ENCODE measurements around the gene PPP2R2D. TPM values are rescaled to one million over a fixed set of nuclear protein-coding genes. Genes with fewer than 3 reads are reported as not detected.
A peak's percentile ranks its signal among the peaks of the same experiment; 100 is the strongest.

Gene PPP2R2D
- total RNA-seq, 8 experiments from 2014 or later: 21.9 to 32.4 (median 30.7) TPM

- ATAC-seq (replicated peaks in 6 of 8): no peak
- WGBS, 10 experiments: 87 to 100% (median 100%) methylated on average over 1 to 6 of the region's 13 CpGs; no CpG with 5 or more reads in 3 of the 10 experiments
Observed at GRCh38 chr10:131931981-131932380, 31.2 kb downstream of the PPP2R2D start.

GRCh38 chr10:131933016-131933695 lies 32.3 kb downstream of the PPP2R2D start:
- Histone ChIP-seq H3K4me1 (replicated peaks in 1 of 2) (peaks cover 6 to 17% of the 10 kb centered on the region in 2 donors), H3K4me3 (no peak overlapping the region), H3K27ac (no peak overlapping the region)
- peak in 3 of 8 experiments; percentile 13 to 52 (median 38) for ATAC-seq (replicated peaks in 6 of 8)
- in situ Hi-C loops (cut with MboI; ENCODE audit: low pct_unique_long_range_greater_than_20kb in 2 of 9, low sequenced_read_pairs in 9 of 9, unreplicated experiment in 9 of 9): no loop called here
- 82 to 100% (median 92%) methylated on average over 1 to 16 of the region's 18 CpGs; no CpG with 5 or more reads in 1 of the 10 experiments for WGBS, 10 experiments

More at GRCh38 chr10:131931981-131932380, 31.2 kb downstream of the PPP2R2D start:
- Histone ChIP-seq H3K4me3 (no peak overlapping the region), H3K27ac (no peak overlapping the region), H3K4me1 (replicated peaks in 1 of 2) (peaks cover 6 to 18% of the 10 kb centered on the region in 2 donors)
- in situ Hi-C loops (cut with MboI; ENCODE audit: low pct_unique_long_range_greater_than_20kb in 2 of 9, low sequenced_read_pairs in 9 of 9, unreplicated experiment in 9 of 9): no loop called here

- peak in 3 of 8 experiments; percentile 32 to 57 (median 49) for ATAC-seq (replicated peaks in 6 of 8)
- Histone ChIP-seq H3K27ac (no peak overlapping the region), H3K4me3 (no peak overlapping the region), H3K4me1 (replicated peaks in 1 of 2) (peaks cover 3 to 12% of the 10 kb centered on the region in 2 donors)
- WGBS, 10 experiments: 84 to 100% (median 100%) methylated on average over 1 to 2 of the region's 2 CpGs; no CpG with 5 or more reads in 5 of the 10 experiments
- in situ Hi-C loops (cut with MboI; ENCODE audit: low pct_unique_long_range_greater_than_20kb in 2 of 9, low sequenced_read_pairs in 9 of 9, unreplicated experiment in 9 of 9): no loop called here
Observed at GRCh38 chr10:131933696-131934086, 32.9 kb downstream of the PPP2R2D start.

- WGBS, 10 experiments: 60 to 96% (median 87%) methylated on average over 1 to 5 of the region's 8 CpGs; no CpG with 5 or more reads in 6 of the 10 experiments
- Histone ChIP-seq H3K4me3 (no peak overlapping the region), H3K4me1 (replicated peaks in 1 of 2) (peaks cover 0 to 4% of the 10 kb centered on the region in 2 donors), H3K27ac (no peak overlapping the region)
- no peak for ATAC-seq (replicated peaks in 6 of 8)
- in situ Hi-C loops (cut with MboI; ENCODE audit: low pct_unique_long_range_greater_than_20kb in 2 of 9, low sequenced_read_pairs in 9 of 9, unreplicated experiment in 9 of 9): no loop called here
Observed at GRCh38 chr10:131934769-131935168, 34.0 kb downstream of the PPP2R2D start.

- H3K4me3 ChIP-seq: no peak overlapping the region
- WGBS, 10 experiments: 67 to 100% (median 90%) methylated on average over 1 of the region's 1 CpG; no CpG with 5 or more reads in 7 of the 10 experiments
- peaks cover 0 to 4% of the 10 kb centered on the region in 2 donors for H3K4me1 ChIP-seq (replicated peaks in 1 of 2)
- in situ Hi-C loops (cut with MboI; ENCODE audit: low pct_unique_long_range_greater_than_20kb in 2 of 9, low sequenced_read_pairs in 9 of 9, unreplicated experiment in 9 of 9): no loop called here
- H3K27ac ChIP-seq: no peak overlapping the region
- no peak for ATAC-seq (replicated peaks in 6 of 8)
Observed at GRCh38 chr10:131935260-131935659, 34.5 kb downstream of the PPP2R2D start.

GRCh38 chr10:131936294-131936693 lies 35.5 kb downstream of the PPP2R2D start:
- Histone ChIP-seq H3K27ac (no peak overlapping the region), H3K4me1 (replicated peaks in 1 of 2) (no peaks in the 10 kb centered on the region), H3K4me3 (no peak overlapping the region)
- 85 to 100% (median 95%) methylated on average over 1 to 8 of the region's 9 CpGs; no CpG with 5 or more reads in 2 of the 10 experiments for WGBS, 10 experiments
- in situ Hi-C loops (cut with MboI; ENCODE audit: low pct_unique_long_range_greater_than_20kb in 2 of 9, low sequenced_read_pairs in 9 of 9, unreplicated experiment in 9 of 9): no loop called here
- ATAC-seq (replicated peaks in 6 of 8): peak in 2 of 8 experiments; percentile 51 to 68

GRCh38 chr10:131936736-131937135 lies 35.9 kb downstream of the PPP2R2D start:
- Histone ChIP-seq H3K27ac (no peak overlapping the region), H3K4me3 (no peak overlapping the region), H3K4me1 (replicated peaks in 1 of 2) (no peaks in the 10 kb centered on the region)
- in situ Hi-C loops (cut with MboI; ENCODE audit: low pct_unique_long_range_greater_than_20kb in 2 of 9, low sequenced_read_pairs in 9 of 9, unreplicated experiment in 9 of 9): no loop called here
- WGBS, 10 experiments: 80 to 97% (median 89%) methylated on average over 2 to 13 of the region's 18 CpGs; no CpG with 5 or more reads in 6 of the 10 experiments
- no peak for ATAC-seq (replicated peaks in 6 of 8)

- H3K4me1 ChIP-seq (replicated peaks in 1 of 2): no peaks in the 10 kb centered on the region
- H3K4me3 ChIP-seq: no peak overlapping the region
- ATAC-seq (replicated peaks in 6 of 8): no peak
- H3K27ac ChIP-seq: no peak overlapping the region
- in situ Hi-C loops (cut with MboI; ENCODE audit: low pct_unique_long_range_greater_than_20kb in 2 of 9, low sequenced_read_pairs in 9 of 9, unreplicated experiment in 9 of 9): no loop called here
- 68 to 100% (median 95%) methylated on average over 2 to 11 of the region's 20 CpGs; no CpG with 5 or more reads in 3 of the 10 experiments for WGBS, 10 experiments
Observed at GRCh38 chr10:131937836-131938235, 37.0 kb downstream of the PPP2R2D start.

- H3K4me3 ChIP-seq: no peak overlapping the region
Observed at GRCh38 chr10:131938681-131939080, 37.9 kb downstream of the PPP2R2D start.

GRCh38 chr10:131942455-131942854 lies 41.6 kb downstream of the PPP2R2D start:
- no peak overlapping the region for H3K4me3 ChIP-seq
- no peak for ATAC-seq (replicated peaks in 6 of 8)
- WGBS, 10 experiments: 86 to 100% (median 94%) methylated on average over 1 of the region's 1 CpG; no CpG with 5 or more reads in 4 of the 10 experiments
- in situ Hi-C loops (cut with MboI; ENCODE audit: low pct_unique_long_range_greater_than_20kb in 2 of 9, low sequenced_read_pairs in 9 of 9, unreplicated experiment in 9 of 9): no loop called here
- no peak overlapping the region for H3K27ac ChIP-seq
- H3K4me1 ChIP-seq (replicated peaks in 1 of 2): peaks cover 0 to 2% of the 10 kb centered on the region in 2 donors

More at GRCh38 chr10:131938681-131939080, 37.9 kb downstream of the PPP2R2D start:
- H3K27ac ChIP-seq: no peak overlapping the region
- WGBS, 10 experiments: 80 to 100% (median 94%) methylated on average over 1 to 7 of the region's 10 CpGs; no CpG with 5 or more reads in 4 of the 10 experiments
- in situ Hi-C loops (cut with MboI; ENCODE audit: low pct_unique_long_range_greater_than_20kb in 2 of 9, low sequenced_read_pairs in 9 of 9, unreplicated experiment in 9 of 9): no loop called here
- no peak for ATAC-seq (replicated peaks in 6 of 8)
- peaks cover 0 to 2% of the 10 kb centered on the region in 2 donors for H3K4me1 ChIP-seq (replicated peaks in 1 of 2)

GRCh38 chr10:131943021-131943814 lies 42.4 kb downstream of the PPP2R2D start:
- WGBS, 10 experiments: 58 to 100% (median 79%) methylated on average over 1 to 10 of the region's 11 CpGs; no CpG with 5 or more reads in 1 of the 10 experiments
- ATAC-seq (replicated peaks in 6 of 8): peak; percentile 52 to 99 (median 66)
- in situ Hi-C loops (cut with MboI; ENCODE audit: low pct_unique_long_range_greater_than_20kb in 2 of 9, low sequenced_read_pairs in 9 of 9, unreplicated experiment in 9 of 9): no loop called here
- no peak overlapping the region for H3K4me3 ChIP-seq
- H3K27ac ChIP-seq: no peak overlapping the region
- peaks cover 0 to 2% of the 10 kb centered on the region in 2 donors for H3K4me1 ChIP-seq (replicated peaks in 1 of 2)

- WGBS, 10 experiments: 80 to 100% (median 83%) methylated on average over 1 to 3 of the region's 4 CpGs; no CpG with 5 or more reads in 7 of the 10 experiments
- ATAC-seq (replicated peaks in 6 of 8): peak in 5 of 8 experiments; percentile 59 to 87 (median 82)
- Histone ChIP-seq H3K4me1 (replicated peaks in 1 of 2) (peaks cover 0 to 2% of the 10 kb centered on the region in 2 donors), H3K4me3 (no peak overlapping the region), H3K27ac (peak overlapping the region in 1 of 2 donors; percentile 58)
- in situ Hi-C loops (cut with MboI; ENCODE audit: low pct_unique_long_range_greater_than_20kb in 2 of 9, low sequenced_read_pairs in 9 of 9, unreplicated experiment in 9 of 9): no loop called here
Observed at GRCh38 chr10:131944412-131944811, 43.6 kb downstream of the PPP2R2D start.

Measured in motor neuron (in vitro differentiated cells).